ENCODE data around the gene SLC66A1.

DNA sequence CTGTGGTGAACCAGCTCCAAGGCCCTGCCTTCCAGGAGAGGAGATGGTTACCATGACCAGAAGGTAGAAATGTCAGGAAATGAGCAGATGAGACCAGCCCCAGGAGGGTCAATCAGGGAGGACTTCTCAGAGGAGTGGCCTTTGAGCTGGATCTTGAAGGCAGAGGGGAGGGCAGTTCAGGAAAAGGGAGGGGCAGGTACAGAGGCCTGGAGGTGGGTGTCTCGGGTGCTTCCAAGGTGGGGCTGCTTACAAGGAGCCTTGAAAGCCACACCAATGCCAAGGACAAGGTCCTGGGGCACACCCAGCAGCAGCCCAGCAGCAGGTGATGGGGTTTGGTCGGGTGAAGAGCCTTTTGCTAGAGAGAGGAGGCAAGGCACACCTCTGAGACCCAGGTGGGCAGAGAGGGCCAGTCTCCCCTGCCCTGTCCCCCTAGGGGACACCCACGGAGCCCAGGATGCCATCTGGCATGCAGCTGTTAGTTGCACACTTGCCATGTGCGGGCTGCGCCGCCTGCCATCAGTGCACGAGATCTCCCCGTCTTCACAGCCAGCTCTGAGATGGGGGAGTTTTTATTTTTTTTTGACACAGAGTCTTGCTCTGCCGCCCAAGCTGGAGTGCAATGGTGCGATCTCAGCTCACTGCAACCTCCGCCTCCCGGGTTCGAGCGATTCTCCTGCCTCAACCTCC lies 18.5 kb downstream of the SLC66A1 start:
- TF ChIP-seq, protein P1, sequence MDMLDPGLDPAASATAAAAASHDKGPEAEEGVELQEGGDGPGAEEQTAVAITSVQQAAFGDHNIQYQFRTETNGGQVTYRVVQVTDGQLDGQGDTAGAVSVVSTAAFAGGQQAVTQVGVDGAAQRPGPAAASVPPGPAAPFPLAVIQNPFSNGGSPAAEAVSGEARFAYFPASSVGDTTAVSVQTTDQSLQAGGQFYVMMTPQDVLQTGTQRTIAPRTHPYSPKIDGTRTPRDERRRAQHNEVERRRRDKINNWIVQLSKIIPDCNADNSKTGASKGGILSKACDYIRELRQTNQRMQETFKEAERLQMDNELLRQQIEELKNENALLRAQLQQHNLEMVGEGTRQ (CRISPR knock-in tag; IDR thresholded peaks at IDR 0.05) = no peak
- TF ChIP-seq, protein P2, sequence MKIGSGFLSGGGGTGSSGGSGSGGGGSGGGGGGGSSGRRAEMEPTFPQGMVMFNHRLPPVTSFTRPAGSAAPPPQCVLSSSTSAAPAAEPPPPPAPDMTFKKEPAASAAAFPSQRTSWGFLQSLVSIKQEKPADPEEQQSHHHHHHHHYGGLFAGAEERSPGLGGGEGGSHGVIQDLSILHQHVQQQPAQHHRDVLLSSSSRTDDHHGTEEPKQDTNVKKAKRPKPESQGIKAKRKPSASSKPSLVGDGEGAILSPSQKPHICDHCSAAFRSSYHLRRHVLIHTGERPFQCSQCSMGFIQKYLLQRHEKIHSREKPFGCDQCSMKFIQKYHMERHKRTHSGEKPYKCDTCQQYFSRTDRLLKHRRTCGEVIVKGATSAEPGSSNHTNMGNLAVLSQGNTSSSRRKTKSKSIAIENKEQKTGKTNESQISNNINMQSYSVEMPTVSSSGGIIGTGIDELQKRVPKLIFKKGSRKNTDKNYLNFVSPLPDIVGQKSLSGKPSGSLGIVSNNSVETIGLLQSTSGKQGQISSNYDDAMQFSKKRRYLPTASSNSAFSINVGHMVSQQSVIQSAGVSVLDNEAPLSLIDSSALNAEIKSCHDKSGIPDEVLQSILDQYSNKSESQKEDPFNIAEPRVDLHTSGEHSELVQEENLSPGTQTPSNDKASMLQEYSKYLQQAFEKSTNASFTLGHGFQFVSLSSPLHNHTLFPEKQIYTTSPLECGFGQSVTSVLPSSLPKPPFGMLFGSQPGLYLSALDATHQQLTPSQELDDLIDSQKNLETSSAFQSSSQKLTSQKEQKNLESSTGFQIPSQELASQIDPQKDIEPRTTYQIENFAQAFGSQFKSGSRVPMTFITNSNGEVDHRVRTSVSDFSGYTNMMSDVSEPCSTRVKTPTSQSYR (CRISPR knock-in tag; IDR thresholded peaks at IDR 0.05) = no peak
- TF ChIP-seq, protein P3, sequence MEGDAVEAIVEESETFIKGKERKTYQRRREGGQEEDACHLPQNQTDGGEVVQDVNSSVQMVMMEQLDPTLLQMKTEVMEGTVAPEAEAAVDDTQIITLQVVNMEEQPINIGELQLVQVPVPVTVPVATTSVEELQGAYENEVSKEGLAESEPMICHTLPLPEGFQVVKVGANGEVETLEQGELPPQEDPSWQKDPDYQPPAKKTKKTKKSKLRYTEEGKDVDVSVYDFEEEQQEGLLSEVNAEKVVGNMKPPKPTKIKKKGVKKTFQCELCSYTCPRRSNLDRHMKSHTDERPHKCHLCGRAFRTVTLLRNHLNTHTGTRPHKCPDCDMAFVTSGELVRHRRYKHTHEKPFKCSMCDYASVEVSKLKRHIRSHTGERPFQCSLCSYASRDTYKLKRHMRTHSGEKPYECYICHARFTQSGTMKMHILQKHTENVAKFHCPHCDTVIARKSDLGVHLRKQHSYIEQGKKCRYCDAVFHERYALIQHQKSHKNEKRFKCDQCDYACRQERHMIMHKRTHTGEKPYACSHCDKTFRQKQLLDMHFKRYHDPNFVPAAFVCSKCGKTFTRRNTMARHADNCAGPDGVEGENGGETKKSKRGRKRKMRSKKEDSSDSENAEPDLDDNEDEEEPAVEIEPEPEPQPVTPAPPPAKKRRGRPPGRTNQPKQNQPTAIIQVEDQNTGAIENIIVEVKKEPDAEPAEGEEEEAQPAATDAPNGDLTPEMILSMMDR (IDR thresholded peaks at IDR 0.05) = no peak
- TF ChIP-seq ZNF138 (CRISPR knock-in tag; conservative IDR thresholded peaks at IDR 0.05) (no peak), KAT7 (CRISPR knock-in tag; IDR thresholded peaks at IDR 0.05; ENCODE audit: borderline replicate concordance) (no peak), MXD4 (CRISPR knock-in tag; IDR thresholded peaks at IDR 0.05; ENCODE audit: borderline replicate concordance) (no peak), FOXJ3 (CRISPR knock-in tag; IDR thresholded peaks at IDR 0.05; ENCODE audit: borderline replicate concordance) (no peak), ATF1 (CRISPR knock-in tag; IDR thresholded peaks at IDR 0.05) (no peak), SP1 (CRISPR knock-in tag; conservative IDR thresholded peaks at IDR 0.05) (no peak)
- TF ChIP-seq, protein P4, sequence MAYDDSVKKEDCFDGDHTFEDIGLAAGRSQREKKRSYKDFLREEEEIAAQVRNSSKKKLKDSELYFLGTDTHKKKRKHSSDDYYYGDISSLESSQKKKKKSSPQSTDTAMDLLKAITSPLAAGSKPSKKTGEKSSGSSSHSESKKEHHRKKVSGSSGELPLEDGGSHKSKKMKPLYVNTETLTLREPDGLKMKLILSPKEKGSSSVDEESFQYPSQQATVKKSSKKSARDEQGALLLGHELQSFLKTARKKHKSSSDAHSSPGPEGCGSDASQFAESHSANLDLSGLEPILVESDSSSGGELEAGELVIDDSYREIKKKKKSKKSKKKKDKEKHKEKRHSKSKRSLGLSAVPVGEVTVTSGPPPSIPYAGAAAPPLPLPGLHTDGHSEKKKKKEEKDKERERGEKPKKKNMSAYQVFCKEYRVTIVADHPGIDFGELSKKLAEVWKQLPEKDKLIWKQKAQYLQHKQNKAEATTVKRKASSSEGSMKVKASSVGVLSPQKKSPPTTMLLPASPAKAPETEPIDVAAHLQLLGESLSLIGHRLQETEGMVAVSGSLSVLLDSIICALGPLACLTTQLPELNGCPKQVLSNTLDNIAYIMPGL (CRISPR knock-in tag; IDR thresholded peaks at IDR 0.05) = no peak
- TF ChIP-seq, protein P5, sequence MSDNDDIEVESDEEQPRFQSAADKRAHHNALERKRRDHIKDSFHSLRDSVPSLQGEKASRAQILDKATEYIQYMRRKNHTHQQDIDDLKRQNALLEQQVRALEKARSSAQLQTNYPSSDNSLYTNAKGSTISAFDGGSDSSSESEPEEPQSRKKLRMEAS (CRISPR knock-in tag; IDR thresholded peaks at IDR 0.05) = no peak
- TF ChIP-seq, protein P6, sequence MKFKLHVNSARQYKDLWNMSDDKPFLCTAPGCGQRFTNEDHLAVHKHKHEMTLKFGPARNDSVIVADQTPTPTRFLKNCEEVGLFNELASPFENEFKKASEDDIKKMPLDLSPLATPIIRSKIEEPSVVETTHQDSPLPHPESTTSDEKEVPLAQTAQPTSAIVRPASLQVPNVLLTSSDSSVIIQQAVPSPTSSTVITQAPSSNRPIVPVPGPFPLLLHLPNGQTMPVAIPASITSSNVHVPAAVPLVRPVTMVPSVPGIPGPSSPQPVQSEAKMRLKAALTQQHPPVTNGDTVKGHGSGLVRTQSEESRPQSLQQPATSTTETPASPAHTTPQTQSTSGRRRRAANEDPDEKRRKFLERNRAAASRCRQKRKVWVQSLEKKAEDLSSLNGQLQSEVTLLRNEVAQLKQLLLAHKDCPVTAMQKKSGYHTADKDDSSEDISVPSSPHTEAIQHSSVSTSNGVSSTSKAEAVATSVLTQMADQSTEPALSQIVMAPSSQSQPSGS (CRISPR knock-in tag; IDR thresholded peaks at IDR 0.05; ENCODE audit: borderline replicate concordance, low read depth) = no peak
- TF ChIP-seq, protein P7, sequence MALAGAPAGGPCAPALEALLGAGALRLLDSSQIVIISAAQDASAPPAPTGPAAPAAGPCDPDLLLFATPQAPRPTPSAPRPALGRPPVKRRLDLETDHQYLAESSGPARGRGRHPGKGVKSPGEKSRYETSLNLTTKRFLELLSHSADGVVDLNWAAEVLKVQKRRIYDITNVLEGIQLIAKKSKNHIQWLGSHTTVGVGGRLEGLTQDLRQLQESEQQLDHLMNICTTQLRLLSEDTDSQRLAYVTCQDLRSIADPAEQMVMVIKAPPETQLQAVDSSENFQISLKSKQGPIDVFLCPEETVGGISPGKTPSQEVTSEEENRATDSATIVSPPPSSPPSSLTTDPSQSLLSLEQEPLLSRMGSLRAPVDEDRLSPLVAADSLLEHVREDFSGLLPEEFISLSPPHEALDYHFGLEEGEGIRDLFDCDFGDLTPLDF (CRISPR knock-in tag; IDR thresholded peaks at IDR 0.05) = no peak

Data from WTC11 (cell line).